Activated naive CD8-positive, alpha-beta T cell treated with anti-CD3 and anti-CD28 coated beads, Interleukin-2, amount 50 U/mL, for 16 hours (primary cell): ENCODE measurements around the gene IFT81.
"Not testable (repeated sequence)": the region's sequence is repeated elsewhere in the genome, so short reads cannot be mapped to it uniquely, and the experiment has no call there.

Experiments used
- DNase-seq: peaks from one replicate; pipeline ENCODE4 v3.0.0-alpha.2; 2020; ENCODE audit warnings: low read depth, low spot score

IFT81 gene

DNA sequence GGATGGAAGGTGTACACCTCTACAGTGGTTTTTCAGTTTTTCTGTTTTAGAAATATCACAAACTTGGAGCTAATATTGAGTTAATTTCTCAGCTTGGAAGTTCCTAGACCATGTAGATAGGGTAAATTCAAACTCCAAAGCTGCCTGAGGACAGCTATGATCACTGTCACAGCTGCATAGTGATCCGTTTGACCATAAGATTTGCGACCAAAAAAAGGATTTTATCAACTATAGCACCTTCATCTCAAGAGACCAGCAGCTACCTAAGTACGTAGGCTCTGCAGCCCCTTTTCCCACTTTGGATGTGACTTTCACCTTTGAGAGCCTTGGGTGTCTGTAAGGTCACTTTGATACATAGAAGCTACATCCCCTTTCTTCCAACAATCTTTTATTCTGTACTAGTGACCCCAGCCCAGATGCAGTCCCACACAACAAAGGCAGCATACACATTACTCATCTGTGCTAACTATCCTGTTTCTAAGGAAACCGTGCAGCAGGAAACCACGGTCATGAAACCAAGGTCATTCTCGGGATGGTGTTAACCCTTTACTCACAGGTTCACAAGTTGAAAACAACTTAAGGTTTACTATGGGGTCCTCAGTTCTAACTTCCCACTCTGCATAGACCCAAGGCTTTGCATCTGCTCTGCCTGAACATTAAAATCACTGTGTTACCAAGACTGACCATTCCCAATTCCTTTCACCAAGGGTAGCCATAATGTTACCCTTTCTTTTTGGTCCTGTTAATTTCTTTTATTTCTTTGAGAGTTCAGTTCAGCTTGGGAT is 75.4 kb downstream of the IFT81 start:
- no peak for DNase-seq

DNA sequence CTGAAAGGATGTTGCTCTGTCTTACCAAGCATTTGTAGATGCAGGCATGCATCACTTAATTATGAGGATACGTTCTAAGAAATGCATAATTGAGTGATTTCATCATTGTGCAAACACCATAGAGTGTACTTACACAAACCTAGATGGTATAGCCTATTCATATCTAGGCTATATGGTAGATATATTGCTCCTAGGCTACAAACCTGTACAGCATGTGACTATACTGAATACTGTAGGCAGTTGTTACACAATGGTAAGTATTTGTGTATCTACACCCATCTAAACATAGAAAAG is 75.9 kb downstream of the IFT81 start:
- DNase-seq: no peak

DNA sequence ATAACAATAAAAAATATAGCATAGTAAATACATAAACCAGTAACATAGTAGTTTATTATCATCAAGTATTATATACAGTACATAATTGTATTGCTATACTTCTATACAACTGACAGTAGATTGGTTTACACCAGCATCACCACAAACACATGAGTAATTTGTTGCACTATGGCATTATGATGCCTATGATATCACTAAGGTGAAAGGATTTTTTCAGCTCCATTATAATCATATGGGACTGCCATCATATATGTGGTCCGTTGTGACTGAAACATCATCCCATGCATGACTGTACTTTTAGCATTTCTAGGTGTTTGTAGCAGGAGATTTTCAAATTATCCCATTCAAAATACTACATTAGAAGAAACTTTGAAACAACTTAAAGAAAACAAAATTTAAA is 77.8 kb downstream of the IFT81 start:
- no peak for DNase-seq

DNA sequence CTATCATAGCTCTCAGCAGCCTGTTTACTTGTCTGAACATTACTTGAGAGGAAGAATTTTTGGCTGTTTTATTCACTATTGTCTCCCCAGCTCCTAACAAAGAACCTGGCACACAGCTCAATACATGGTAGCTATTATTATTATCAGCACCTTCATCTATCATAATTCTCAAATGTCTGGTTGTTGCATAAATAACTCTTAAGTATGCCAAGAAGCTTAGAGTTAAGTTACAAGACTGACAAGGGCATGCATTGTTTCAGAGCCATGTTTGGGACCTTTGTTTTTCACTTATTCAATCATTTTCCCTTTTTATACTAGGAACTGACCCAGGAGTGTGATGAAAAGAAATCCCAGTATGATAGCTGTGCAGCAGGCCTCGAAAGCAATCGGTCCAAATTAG is 79.4 kb downstream of the IFT81 start:
- DNase-seq: no peak

DNA sequence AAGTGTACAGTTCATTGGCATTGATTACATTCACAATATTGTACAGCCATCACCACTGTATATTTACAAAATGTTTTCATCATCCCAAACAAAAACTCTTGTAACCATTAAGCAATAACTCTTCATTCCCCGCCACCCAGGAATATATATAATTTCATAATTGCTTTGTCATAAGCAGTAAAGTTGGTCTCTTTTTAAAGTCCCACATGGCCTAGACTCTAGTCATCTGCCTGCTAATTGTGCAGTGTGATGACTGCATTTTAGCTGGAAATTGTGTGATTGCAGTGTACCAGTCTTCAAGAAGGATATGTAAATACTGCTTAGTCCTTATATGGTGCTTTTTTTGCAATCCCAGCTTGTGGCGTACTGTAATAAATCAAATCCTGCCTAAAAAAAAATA is 81.8 kb downstream of the IFT81 start:
- no peak for DNase-seq

DNA sequence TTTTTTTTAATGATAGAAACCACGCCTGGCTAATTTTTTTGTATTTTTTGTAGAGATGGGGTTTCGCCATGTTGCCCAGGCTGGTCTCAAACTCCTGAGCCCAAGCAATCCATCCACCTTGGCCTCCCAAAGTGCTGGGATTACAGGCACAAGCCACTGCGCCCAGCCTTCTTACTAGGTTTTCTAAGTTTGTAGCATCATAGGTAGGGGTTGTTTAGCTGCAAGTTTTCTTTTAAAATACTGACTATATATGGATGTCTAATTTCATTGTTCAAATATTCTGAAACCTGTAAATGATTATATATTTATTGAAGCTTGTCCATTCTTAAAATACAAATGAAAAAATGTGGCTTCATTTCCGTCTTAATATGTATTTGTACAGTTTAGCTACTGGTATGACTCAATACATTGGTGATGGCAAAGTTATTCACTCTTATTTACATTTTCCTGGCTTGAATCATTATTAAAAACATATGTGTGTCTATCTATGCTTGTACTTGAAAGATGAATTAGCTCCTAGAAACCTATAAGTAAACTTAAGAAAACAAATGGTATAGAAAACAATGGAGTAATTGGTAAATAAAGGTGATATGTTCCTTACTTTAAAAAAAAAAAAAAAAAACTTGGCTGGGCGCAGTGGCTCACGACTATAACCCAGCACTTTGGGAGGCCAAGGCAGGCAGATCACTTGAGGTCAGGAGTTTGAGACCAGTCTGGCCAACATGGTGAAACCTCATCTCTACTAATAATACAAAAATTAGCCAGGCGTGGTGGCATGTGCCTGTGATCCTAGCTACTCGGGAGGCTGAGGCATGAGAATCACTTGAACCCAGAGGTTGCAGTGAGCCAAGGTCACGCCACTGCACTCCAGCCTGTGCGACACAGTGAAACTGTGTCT is 87.7 kb downstream of the IFT81 start:
- DNase-seq: not testable (repeated sequence)

DNA sequence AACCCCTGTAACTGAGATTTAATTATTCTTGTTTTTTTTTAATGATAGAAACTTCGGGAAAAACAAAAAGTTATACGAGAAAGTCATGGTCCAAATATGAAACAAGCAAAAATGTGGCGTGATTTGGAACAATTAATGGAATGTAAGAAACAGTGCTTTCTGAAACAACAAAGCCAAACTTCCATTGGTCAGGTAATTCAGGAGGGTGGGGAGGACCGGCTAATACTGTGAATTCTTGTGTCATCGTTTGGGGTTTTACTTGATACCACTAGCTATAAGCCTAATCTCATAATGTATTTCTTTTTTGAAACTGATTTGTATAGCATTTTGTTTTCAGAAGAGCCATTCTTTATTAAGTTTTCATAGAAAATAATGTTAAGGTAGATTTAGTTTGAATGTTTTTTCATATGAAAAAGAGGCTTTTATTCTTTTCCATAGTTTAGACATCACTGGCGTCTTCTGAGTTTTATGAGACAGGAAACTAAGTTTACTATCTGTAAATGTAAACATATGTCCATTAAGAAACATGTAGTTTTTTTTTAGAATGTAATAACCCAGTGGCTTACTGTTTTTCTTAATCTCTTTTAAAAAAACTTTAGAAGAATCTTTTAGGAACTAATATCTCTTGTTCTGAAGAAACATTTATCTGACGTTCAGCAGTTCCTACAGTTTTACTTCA is 94.0 kb downstream of the IFT81 start:
- DNase-seq: no peak

DNA sequence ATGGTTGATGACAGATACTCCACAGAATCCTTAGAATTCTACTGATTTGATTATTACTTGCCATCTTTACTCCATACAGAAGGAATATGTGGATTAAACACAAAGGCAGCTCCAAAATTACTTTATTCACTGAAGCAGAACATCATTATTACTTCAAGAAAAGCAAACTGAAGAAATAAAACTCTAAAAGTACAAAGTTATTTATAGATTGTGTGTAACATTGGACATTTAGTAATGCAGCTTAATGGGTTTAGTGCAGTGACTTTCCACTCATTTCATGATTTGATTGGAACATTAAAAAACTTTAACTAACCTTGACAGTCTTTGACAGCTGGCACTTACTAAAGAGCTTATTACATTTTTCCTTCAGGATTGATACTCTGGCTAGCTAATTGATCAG is 97.9 kb downstream of the IFT81 start:
- no peak for DNase-seq

DNA sequence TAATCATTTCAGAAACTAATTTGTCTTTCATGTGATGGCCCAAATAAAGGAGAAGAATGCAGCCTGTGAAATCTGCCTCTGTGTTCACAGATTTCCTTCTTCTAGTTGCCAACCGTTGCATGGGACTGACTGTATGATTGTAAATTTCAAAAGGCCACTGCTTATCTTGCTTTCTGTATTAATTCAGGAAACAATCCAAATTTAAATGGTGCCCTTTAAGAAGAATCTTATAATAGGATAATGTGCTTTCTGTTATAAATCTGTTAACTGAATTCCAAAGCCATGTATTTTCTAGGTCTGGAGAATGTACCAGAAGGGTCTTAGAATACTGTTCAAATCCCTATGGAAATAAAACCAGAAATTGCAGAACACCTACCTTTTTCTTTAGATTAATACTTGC is 98.3 kb downstream of the IFT81 start:
- DNase-seq: no peak

DNA sequence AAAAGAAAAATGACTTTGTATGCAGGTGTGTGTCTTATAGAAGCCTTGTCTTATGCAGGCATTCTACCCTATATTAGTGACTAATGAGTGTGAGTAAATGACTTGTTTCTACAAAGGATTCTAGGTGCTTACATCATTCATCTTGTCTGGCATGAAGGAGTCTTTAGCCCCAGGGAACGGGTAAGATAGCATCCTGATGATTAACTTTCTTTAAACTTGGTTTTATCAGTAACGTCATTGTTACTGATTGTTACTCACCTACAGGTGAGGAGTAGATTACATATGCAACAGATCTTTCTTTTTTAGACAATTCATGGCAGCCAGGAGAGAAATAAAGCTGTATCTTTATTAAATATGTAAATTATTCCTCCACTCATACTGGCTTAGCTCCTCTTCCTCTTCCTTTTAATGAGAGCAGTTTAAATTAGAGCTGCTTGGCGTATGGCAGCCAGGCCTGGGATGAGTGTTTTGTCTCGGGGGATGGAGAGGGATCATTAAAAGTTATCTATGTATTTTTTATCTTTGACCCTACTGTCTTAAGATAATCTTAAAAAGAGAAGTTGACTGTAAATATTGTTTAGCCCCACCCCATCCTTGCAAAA is 99.7 kb downstream of the IFT81 start:
- no peak for DNase-seq

DNA sequence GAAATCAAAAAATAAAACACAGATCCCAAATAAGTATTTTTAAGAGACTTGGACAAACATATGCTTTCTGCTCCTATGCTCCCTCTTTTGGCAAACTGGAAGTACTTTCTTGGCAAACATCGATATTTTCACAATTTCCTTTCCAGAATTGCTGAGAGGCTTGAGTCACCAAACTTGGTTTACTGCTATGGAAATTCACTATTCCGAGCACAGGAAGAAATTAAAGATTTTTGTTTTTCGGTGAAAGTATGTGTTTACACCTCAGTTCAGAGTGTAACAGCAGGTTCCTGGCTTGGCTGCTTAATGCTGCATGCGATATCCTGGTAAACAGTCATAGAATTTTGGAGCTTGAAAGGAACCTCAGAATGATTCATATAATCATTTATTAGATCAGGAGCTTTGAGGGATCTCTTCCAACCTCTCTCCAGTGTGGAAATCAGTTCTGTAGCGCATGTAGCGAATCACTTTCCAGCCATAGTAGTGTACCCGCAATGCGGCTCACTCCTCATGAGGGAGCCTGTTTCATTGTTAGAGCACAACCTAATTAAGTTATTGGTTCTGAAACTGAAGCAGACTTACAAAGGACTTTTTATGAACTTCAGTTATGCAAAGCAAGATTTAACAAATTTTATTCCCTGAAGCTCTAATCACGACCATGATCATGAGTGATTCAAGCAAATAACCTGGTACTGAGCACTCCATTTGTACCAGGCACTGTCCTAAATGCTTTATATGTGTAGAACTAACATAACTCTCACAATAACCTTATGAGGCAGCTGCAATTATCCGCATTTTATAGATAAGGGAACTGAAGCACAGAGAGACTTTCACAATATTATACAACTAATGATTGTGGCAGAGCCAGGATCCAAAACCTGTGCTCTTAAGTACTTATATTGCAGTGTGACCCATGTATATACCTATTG is 100.5 kb downstream of the IFT81 start:
- no peak for DNase-seq

DNA sequence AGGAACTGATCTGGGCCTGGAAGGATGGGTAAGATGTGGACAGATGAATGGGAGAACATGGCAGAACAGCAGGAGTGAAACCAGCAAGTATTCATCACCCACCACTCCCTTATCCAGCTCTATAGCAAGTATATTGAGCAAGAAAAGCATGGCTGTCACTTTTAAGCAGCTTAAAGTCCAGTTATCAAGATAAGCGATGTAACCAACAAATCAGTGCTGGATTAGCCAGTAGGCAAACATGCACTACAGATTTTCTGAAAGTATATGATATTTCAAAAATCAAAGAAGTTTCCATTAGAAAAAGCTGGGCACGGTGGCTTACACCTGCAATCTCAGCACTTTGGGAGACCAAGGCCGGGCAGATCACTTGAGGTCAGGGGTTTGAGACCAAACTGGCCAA is 103.0 kb downstream of the IFT81 start:
- no peak for DNase-seq

DNA sequence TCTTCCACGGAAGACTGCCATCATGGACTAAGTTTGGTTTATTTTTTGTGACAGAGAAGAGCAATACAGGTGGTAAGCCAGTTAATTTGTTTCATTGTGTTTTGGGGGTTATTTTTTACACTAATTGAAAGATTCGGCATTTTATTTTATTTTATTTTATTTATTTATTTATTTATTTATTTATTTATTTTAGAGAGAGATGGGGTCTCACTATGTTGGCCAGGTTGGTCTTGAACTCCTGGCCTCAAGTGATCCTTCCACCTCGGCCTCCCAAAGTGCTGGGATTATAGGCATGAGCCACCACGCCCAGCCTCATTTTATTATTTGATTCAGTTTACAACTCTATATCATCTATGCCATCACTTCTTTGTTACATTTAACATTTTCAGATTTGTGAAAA is 104.2 kb downstream of the IFT81 start:
- not testable (repeated sequence) for DNase-seq

DNA sequence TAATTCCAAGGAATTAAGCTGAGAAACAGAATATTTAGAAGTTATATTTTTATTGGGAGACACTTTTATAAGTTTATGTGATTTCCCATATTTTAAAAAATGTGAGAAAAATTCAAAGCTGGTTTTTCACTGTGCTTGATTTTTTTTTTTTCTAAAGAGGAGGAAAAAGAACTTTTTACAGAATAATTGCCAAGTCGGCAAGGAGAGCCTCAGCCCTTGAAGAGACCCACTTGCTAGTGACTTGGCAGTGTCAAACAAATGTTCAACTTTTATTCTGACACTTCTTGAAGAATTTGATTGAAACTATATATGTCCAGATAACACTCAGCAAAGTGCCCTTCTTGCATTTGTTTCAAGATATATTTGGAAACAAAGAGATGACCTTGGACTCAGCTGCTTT is 104.6 kb downstream of the IFT81 start:
- no peak for DNase-seq

DNA sequence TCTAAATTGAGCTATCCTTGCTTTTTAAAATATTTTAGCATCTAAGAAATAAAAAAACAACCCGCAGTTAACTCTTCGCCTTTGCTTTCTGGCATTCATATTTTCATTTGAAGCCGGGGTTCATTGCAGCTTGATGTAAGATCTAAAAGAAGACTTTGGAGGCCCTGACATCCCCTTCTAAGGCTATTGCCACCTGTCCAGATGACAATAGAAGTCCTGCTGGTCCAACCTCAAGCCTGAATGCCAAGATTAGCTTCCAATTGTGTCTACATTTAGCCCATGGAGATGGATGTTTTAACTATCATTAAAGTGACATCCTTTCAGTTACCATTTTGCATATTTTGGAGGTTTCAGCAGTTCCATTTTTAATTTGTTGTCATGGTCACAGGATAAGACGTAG is 105.3 kb downstream of the IFT81 start:
- DNase-seq: no peak

DNA sequence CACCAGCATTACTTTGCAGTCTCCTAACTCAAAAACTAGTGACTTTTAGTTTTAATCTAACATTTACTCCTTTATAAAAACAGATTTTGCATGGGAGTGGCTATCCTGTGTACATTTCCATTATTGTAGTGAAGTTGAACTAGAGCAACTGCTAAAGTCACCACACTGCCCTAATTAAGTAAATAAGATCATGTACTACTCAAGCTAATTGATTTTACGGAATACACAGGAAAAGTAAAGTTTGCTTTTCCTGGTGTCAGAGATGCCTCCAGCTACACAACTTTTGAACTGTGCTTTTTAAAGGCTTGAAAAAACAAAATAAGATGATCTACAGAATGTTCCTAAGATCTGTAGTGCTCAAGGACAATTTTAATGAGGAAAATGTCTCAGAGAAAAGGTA is 106.5 kb downstream of the IFT81 start:
- no peak for DNase-seq

DNA sequence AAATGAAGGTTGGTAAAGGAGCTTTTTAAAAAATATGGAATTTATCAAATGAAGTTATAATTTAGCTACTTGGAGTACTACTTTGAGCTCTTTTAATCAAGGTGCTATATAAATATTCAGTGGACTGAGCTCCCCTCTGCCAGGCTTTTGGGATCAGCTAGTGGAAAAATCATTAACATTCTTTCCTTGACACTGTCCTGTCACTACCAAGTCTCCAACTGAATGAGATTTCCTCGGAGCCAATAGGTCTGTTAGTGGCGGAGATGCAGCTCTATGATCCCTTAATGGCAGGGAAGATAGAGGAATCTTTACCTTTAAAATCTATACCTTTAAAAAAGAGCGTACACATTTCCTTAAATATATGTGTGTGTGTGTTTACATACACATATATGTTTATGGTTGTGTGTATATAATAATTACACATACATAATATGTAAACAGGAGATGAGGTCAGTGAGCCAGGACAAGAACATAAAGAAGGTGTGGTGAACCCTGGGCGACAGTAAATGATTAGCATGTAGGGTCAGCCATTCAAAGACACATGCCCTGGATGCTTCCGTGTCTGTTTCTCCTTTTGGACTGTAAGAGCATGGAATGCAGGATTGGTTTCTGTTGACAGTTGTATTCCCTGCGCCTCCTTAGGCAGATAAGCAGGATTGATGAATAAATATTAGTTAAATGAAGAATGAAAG is 109.2 kb downstream of the IFT81 start:
- DNase-seq: no peak

DNA sequence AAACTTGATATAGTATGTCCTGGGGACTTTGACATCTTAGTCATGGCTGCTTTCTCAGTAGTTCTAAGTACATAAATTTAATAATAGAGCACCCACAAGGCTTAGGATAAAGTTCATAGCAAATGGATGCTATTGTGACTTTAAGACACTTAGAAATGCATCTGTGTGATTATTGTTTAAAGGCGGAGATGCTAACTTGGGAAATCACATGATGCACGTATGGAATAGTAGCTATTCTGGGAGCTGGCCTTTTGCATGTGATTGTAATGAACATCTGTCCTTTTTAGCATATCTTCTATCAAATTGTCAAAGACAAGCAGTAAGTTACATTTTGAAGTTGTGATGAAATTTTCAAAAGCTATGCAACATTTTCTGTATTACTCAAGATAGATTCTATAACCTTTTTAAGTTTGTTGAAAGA is 110.2 kb downstream of the IFT81 start:
- no peak for DNase-seq

DNA sequence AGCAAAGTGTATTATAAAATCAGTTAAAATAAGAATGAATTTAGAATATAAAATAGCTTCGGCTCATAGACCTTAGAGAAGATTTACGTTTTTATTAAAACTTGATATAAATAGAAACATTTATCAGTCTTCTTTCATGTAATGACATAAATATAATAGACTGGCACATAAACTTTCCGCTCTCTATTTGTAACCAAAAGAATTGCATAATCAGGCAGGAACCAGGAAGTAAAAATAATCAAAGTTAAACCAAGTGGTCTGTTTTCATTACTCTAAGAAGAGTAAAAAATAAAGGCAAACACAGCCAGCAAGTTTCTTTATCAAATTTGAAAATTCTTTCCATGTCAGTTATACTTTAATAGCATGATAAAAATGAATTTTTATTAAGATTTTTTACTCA is 110.6 kb downstream of the IFT81 start:
- DNase-seq: no peak

DNA sequence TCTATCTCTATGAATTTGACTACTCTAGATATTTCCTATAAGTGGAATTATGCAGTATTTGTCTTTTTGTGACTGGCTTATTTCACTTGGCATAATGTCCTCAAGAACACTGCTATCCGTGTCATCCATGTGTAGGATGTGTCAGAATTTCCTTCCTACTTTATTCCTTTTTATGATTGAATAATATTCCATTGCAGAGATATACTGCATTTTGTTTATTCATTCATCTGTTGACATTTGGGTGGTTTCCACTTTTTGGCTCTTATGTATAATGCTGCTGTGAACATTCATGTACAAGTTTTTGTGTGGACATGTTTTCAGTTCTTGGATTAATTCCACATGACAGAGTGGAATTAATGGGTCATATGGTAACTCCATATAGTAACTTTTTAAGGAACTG is 111.2 kb downstream of the IFT81 start:
- no peak for DNase-seq

DNA sequence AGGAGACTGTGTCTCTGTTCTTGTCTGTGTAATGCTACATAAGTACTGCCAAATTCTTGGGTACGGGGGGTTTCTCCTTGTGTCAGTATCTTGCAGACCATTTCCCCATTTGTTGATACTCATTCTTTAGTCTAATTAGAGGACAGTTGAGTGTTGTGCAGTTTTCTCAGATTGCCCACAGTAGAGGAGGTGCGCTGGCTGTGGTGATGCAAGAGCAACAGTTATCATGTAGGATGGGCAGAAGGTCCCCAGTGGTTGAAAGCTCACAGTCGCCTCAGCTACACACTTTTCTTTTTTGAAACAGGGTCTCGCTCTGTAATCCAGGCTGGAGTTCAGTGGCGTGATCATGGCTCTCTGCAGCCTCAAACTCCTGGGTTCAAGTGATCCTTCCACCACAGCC is 119.1 kb downstream of the IFT81 start:
- DNase-seq: no peak
